NCI-H2107 (cell line): Measurements from ENCODE around the gene IPO4.
A peak's percentile ranks its signal among the peaks of the same experiment; 100 is the strongest.

Source experiments
- DNase-seq: peaks from one replicate; lab custom pipeline; 2025; lab: John Stamatoyannopoulos, UW

The IPO4 gene

DNA sequence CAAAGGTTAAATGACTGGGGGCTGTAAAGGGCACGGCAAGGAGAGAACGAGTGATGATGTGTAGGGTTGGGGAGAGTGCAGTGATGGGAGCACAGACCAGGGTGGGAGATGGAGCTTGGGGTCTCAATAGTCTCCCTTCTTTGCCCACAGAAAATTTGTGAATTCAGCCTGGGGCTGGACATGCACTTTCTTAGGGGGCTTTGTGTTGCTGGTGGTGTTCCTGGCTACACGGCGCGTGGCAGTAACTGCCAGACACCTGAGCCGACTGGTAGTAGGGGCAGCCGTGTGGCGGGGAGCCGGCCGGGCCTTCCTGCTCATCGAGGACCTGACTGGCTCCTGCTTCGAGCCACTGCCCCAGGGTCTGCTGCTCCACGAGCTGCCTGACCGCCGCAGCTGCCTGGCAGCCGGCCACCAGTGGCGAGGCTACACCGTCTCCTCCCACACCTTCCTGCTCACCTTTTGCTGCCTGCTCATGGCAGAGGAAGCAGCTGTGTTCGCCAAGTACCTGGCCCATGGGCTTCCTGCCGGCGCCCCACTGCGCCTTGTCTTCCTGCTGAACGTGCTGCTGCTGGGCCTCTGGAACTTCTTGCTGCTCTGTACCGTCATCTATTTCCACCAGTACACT lies 56.4 kb downstream of the IPO4 start:
- DNase-seq = peak; percentile 68

DNA sequence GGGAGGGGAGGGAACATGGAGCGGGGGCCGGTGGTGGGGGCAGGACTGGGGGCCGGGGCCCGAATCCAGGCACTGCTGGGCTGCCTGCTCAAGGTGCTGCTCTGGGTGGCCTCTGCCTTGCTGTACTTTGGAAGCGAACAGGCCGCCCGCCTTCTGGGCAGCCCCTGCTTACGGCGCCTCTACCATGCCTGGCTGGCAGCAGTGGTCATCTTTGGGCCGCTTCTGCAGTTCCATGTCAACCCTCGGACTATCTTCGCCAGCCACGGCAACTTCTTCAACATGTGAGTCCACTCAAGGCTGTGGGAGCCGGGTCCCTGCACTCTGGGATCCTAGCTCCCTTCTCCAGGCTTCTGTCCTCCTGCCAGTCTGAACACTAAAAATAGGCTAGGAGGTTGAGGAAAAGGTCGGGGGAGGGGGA lies 57.1 kb downstream of the IPO4 start:
- DNase-seq = no peak

GRCh38 chr14:24130717-24131548 lies 57.7 kb downstream of the IPO4 start:
- DNase-seq = no peak

DNA sequence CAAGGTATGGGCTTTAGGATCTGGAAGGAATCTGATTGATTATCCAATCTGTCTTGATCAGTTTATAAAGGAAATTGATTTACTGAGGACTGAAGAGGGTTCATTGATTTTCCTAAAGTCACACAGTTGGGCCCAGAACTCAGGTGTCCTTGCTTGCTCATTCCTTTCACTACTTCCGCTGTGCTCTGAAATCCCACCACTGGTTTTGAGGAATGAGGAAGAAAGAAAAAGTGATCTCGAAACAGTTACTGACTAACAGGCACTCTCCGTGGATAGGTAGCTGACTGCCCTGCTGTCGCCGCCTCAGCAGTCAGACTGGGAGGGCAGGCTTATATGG lies 58.3 kb downstream of the IPO4 start, which contains the start of gene FITM1:
TSS of gene FITM1 (plus strand) at position 280 of the 337 bp plus-strand sequence. CDS start 905 bp downstream, outside the sequence.
- DNase-seq = no peak
